Measurements from ENCODE around the gene RPL27A.

RPL27A gene

GRCh38 chr11:8726395-8726794, 43.8 kb downstream of the RPL27A start:
- no peaks in the 10 kb centered on the region for H3K36me3 ChIP-seq

GRCh38 chr11:8728563-8728962, 46.0 kb downstream of the RPL27A start:
- Histone ChIP-seq H3K9me3 (no peaks in the 10 kb centered on the region), H3K36me3 (no peaks in the 10 kb centered on the region), H3K27ac (no peak overlapping the region), H3K4me2 (no peak overlapping the region), H3K27me3 (peaks cover 21% of the 10 kb centered on the region; the same call in 1 of the 2 replicates), H3K4me1 (peaks cover 40% of the 10 kb centered on the region), H4K20me1 (peaks cover 30% of the 10 kb centered on the region), H3K9ac (no peak overlapping the region), H3K4me3 (no peak overlapping the region)
- TF ChIP-seq Cebpa-rat (IDR thresholded peaks at IDR 0.05), result no peak

More at GRCh38 chr11:8726395-8726794, 43.8 kb downstream of the RPL27A start:
- Histone ChIP-seq H3K4me1 (peaks cover 33% of the 10 kb centered on the region), H3K9ac (no peak overlapping the region), H4K20me1 (peaks cover 9% of the 10 kb centered on the region; the same call in 1 of the 2 replicates), H3K27me3 (peaks cover 21% of the 10 kb centered on the region; the same call in 1 of the 2 replicates), H3K9me3 (no peaks in the 10 kb centered on the region), H3K27ac (no peak overlapping the region), H3K4me2 (no peak overlapping the region), H3K4me3 (no peak overlapping the region)
- no peak for TF ChIP-seq Cebpa-rat (IDR thresholded peaks at IDR 0.05)

GRCh38 chr11:8729067-8729466, 46.5 kb downstream of the RPL27A start:
- Histone ChIP-seq H4K20me1 (peaks cover 34% of the 10 kb centered on the region), H3K36me3 (no peaks in the 10 kb centered on the region), H3K9me3 (no peaks in the 10 kb centered on the region), H3K9ac (no peak overlapping the region), H3K4me2 (no peak overlapping the region), H3K27me3 (peaks cover 21% of the 10 kb centered on the region; the same call in 1 of the 2 replicates), H3K4me1 (peaks cover 45% of the 10 kb centered on the region), H3K4me3 (no peak overlapping the region), H3K27ac (no peak overlapping the region)
- TF ChIP-seq Cebpa-rat (IDR thresholded peaks at IDR 0.05), result no peak

- Histone ChIP-seq H3K9ac (no peak overlapping the region), H3K9me3 (no peaks in the 10 kb centered on the region), H3K27me3 (peaks cover 21% of the 10 kb centered on the region; the same call in 1 of the 2 replicates), H3K27ac (no peak overlapping the region), H3K4me1 (peaks cover 38% of the 10 kb centered on the region), H3K36me3 (no peaks in the 10 kb centered on the region), H3K4me2 (no peak overlapping the region), H3K4me3 (no peak overlapping the region), H4K20me1 (peaks cover 34% of the 10 kb centered on the region)
- TF ChIP-seq Cebpa-rat (IDR thresholded peaks at IDR 0.05), result no peak
These were observed 47.5 kb downstream of the RPL27A start for GRCh38 chr11:8729837-8730696.

GRCh38 chr11:8730697-8731020, 48.1 kb downstream of the RPL27A start:
- Histone ChIP-seq H3K4me1 (peaks cover 38% of the 10 kb centered on the region), H3K4me2 (peak overlapping the region; percentile 81; the same call in 1 of the 2 replicates)

GRCh38 chr11:8731647-8732323, 49.2 kb downstream of the RPL27A start:
- H3K27ac ChIP-seq, result no peak overlapping the region

More at GRCh38 chr11:8730697-8731020, 48.1 kb downstream of the RPL27A start:
- Histone ChIP-seq H3K4me3 (no peak overlapping the region), H3K9me3 (no peaks in the 10 kb centered on the region), H3K27ac (no peak overlapping the region), H4K20me1 (peaks cover 34% of the 10 kb centered on the region), H3K9ac (no peak overlapping the region), H3K36me3 (no peaks in the 10 kb centered on the region), H3K27me3 (peaks cover 21% of the 10 kb centered on the region; the same call in 1 of the 2 replicates)
- no peak for TF ChIP-seq Cebpa-rat (IDR thresholded peaks at IDR 0.05)

GRCh38 chr11:8732324-8732670, 49.7 kb downstream of the RPL27A start:
- H3K36me3 ChIP-seq, result no peaks in the 10 kb centered on the region
- no peak overlapping the region for H3K27ac ChIP-seq
- TF ChIP-seq Cebpa-rat (IDR thresholded peaks at IDR 0.05), result no peak
- no peaks in the 10 kb centered on the region for H3K9me3 ChIP-seq
- 0 out of 2 replicates have a peak overlapping the region, but pooled peaks have one; percentile 17 for H3K9ac ChIP-seq
- peak overlapping the region; percentile 81 for H3K4me2 ChIP-seq
- H3K4me1 ChIP-seq, result peaks cover 38% of the 10 kb centered on the region
- 0 out of 2 replicates have a peak, but pooled peaks cover 13% of the 10 kb centered on the region for H3K27me3 ChIP-seq
- H3K4me3 ChIP-seq, result no peak overlapping the region
- H4K20me1 ChIP-seq, result peaks cover 34% of the 10 kb centered on the region

More at GRCh38 chr11:8731647-8732323, 49.2 kb downstream of the RPL27A start:
- H3K4me1 ChIP-seq, result peaks cover 38% of the 10 kb centered on the region
- H3K36me3 ChIP-seq, result no peaks in the 10 kb centered on the region
- peaks cover 16% of the 10 kb centered on the region; the same call in 1 of the 2 replicates for H3K27me3 ChIP-seq
- TF ChIP-seq Cebpa-rat (IDR thresholded peaks at IDR 0.05), result no peak
- H3K4me2 ChIP-seq, result peak overlapping the region; percentile 81
- no peak overlapping the region for H3K4me3 ChIP-seq
- peaks cover 34% of the 10 kb centered on the region for H4K20me1 ChIP-seq
- no peak overlapping the region for H3K9ac ChIP-seq
- H3K9me3 ChIP-seq, result no peaks in the 10 kb centered on the region

- 0 out of 2 replicates have a peak, but pooled peaks cover 13% of the 10 kb centered on the region for H3K27me3 ChIP-seq
- H3K27ac ChIP-seq, result no peak overlapping the region
- H3K4me1 ChIP-seq, result peaks cover 38% of the 10 kb centered on the region
- H4K20me1 ChIP-seq, result peaks cover 34% of the 10 kb centered on the region
- no peak overlapping the region for H3K4me3 ChIP-seq
- peak overlapping the region; percentile 81 for H3K4me2 ChIP-seq
- H3K36me3 ChIP-seq, result no peaks in the 10 kb centered on the region
- 0 out of 2 replicates have a peak overlapping the region, but pooled peaks have one; percentile 17 for H3K9ac ChIP-seq
- no peaks in the 10 kb centered on the region for H3K9me3 ChIP-seq
- TF ChIP-seq Cebpa-rat (IDR thresholded peaks at IDR 0.05), result no peak
These were observed 50.2 kb downstream of the RPL27A start for GRCh38 chr11:8732748-8733241.

- Histone ChIP-seq H3K27ac (no peak overlapping the region), H3K9ac (no peak overlapping the region)
These were observed 51.3 kb downstream of the RPL27A start for GRCh38 chr11:8733852-8734251.

More at GRCh38 chr11:8733852-8734251, 51.3 kb downstream of the RPL27A start:
- Histone ChIP-seq H3K4me3 (no peak overlapping the region), H3K9me3 (no peaks in the 10 kb centered on the region), H4K20me1 (peaks cover 34% of the 10 kb centered on the region), H3K4me1 (peaks cover 38% of the 10 kb centered on the region), H3K36me3 (no peaks in the 10 kb centered on the region), H3K27me3 (0 out of 2 replicates have a peak, but pooled peaks cover 13% of the 10 kb centered on the region), H3K4me2 (peak overlapping the region; percentile 81)
- TF ChIP-seq Cebpa-rat (IDR thresholded peaks at IDR 0.05), result no peak

Data from BLaER1 (cell line).